ENCODE measurements around the gene PTHLH. TPM values are rescaled to one million over a fixed set of nuclear protein-coding genes. Genes with fewer than 3 reads are reported as not detected.

Gene PTHLH
- polyA plus RNA-seq, 1 donor (not counting 4 experiments of a cell fraction or from before 2014, with no cell fraction given) = 775 TPM

DNA sequence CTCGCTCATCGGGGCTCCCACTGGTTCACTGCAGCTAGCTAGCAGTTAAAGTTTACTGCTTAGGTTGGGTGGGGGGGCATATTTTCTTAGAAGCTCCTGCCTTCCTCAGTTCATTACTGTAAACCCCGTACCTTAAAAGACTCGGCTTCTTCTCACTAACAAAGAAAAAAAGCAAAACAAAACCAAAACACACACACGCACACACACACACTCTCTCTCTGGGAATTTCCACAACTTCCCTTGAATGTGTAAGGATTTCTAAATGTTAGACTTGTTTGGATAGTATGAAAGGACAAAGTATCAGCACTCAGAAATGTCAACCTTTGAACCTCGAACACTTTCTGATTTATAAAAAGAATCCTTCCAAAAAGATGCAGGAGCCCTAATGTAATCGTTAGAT, 927 bp downstream of the PTHLH start:
- Histone ChIP-seq H3K4me2 (ENCODE audit: control insufficient read depth, extremely low read depth, insufficient read depth, low read depth, low read length) (peak overlapping the region; percentile 98), H2AFZ (ENCODE audit: control insufficient read depth, low read length) (no peak overlapping the region), H3K27ac (ENCODE audit: control insufficient read depth, insufficient read depth, low read length) (peak overlapping the region; percentile 99), H4K20me1 (ENCODE audit: control insufficient read depth, extremely low read depth, insufficient read depth, low read length) (no peaks in the 10 kb centered on the region), H3K9me1 (ENCODE audit: control insufficient read depth, extremely low read depth, insufficient read depth, low read length) (no peaks in the 10 kb centered on the region), H3K79me2 (ENCODE audit: control insufficient read depth, insufficient read depth, low read length) (peaks cover 46% of the 10 kb centered on the region), H3K4me3 (ENCODE audit: control insufficient read depth in 2 of 3, extremely low read depth in 1 of 3, insufficient read depth in 2 of 3, low read depth in 1 of 3, low read length in 3 of 3) (peak overlapping the region; percentile 75 to 93 (median 83)), H3K4me1 (ENCODE audit: control insufficient read depth, extremely low read depth, insufficient read depth, low read length) (peaks cover 48% of the 10 kb centered on the region), H3K36me3 (ENCODE audit: control insufficient read depth in 2 of 2, extremely low read depth in 1 of 2, insufficient read depth in 2 of 2, low read length in 2 of 2) (peaks cover 1 to 12% of the 10 kb centered on the region in 2 experiments), H3K9me3 (ENCODE audit: control insufficient read depth, low read depth, low read length) (no peaks in the 10 kb centered on the region), H3K9ac (ENCODE audit: control insufficient read depth, extremely low read depth, insufficient read depth, low read length) (peak overlapping the region; percentile 96), H3K27me3 (ENCODE audit: control insufficient read depth, extremely low read depth, insufficient read depth, low read length) (no peaks in the 10 kb centered on the region)
- FAIRE-seq = no peak
- DNase-seq (ENCODE audit: low read depth, low spot score) = no peak
- dilution Hi-C loops (cut with MboI; ENCODE audit: extremely low pct_ligation_motif_present, low sequenced_read_pairs) = no loop called here
- TF ChIP-seq EZH2 (IDR thresholded peaks at IDR 0.05; ENCODE audit: low read length) (no peak), CTCF (optimal IDR thresholded peaks at IDR 0.05 in 1 of 3, IDR thresholded peaks at IDR 0.05 in 1 of 3, conservative IDR thresholded peaks at IDR 0.05 in 1 of 3; ENCODE audit: extremely low read depth in 1 of 3, insufficient read depth in 2 of 3, low read length in 3 of 3) (no peak)

- DNase-seq (ENCODE audit: low read depth, low spot score) (no peak), FAIRE-seq (peak; percentile 68)
- dilution Hi-C loops (cut with MboI; ENCODE audit: extremely low pct_ligation_motif_present, low sequenced_read_pairs) = no loop called here
- TF ChIP-seq CTCF (optimal IDR thresholded peaks at IDR 0.05 in 1 of 3, IDR thresholded peaks at IDR 0.05 in 1 of 3, conservative IDR thresholded peaks at IDR 0.05 in 1 of 3; ENCODE audit: extremely low read depth in 1 of 3, insufficient read depth in 2 of 3, low read length in 3 of 3) = no peak
- no peak for TF ChIP-seq EZH2 (IDR thresholded peaks at IDR 0.05; ENCODE audit: low read length)
- Histone ChIP-seq H3K4me2 (ENCODE audit: control insufficient read depth, extremely low read depth, insufficient read depth, low read depth, low read length) (peak overlapping the region; percentile 98), H3K9me3 (ENCODE audit: control insufficient read depth, low read depth, low read length) (no peaks in the 10 kb centered on the region), H3K4me3 (ENCODE audit: control insufficient read depth in 2 of 3, extremely low read depth in 1 of 3, insufficient read depth in 2 of 3, low read depth in 1 of 3, low read length in 3 of 3) (peak overlapping the region; percentile 75 to 93 (median 83)), H3K36me3 (ENCODE audit: control insufficient read depth in 2 of 2, extremely low read depth in 1 of 2, insufficient read depth in 2 of 2, low read length in 2 of 2) (peaks cover 1 to 14% of the 10 kb centered on the region in 2 experiments), H2AFZ (ENCODE audit: control insufficient read depth, low read length) (no peak overlapping the region), H3K27me3 (ENCODE audit: control insufficient read depth, extremely low read depth, insufficient read depth, low read length) (no peaks in the 10 kb centered on the region), H3K9ac (ENCODE audit: control insufficient read depth, extremely low read depth, insufficient read depth, low read length) (peak overlapping the region; percentile 96), H3K27ac (ENCODE audit: control insufficient read depth, insufficient read depth, low read length) (peak overlapping the region; percentile 99), H3K4me1 (ENCODE audit: control insufficient read depth, extremely low read depth, insufficient read depth, low read length) (peaks cover 48% of the 10 kb centered on the region), H3K79me2 (ENCODE audit: control insufficient read depth, insufficient read depth, low read length) (peaks cover 50% of the 10 kb centered on the region), H4K20me1 (ENCODE audit: control insufficient read depth, extremely low read depth, insufficient read depth, low read length) (no peaks in the 10 kb centered on the region), H3K9me1 (ENCODE audit: control insufficient read depth, extremely low read depth, insufficient read depth, low read length) (no peaks in the 10 kb centered on the region)
These were observed 1.4 kb downstream of the PTHLH start for GRCh38 chr12:27971121-27971489.
